Activated T-cell treated with anti-CD3 and anti-CD28 coated beads, Interleukin-2, amount 50 U/mL, for 48 hours (primary cell): ENCODE results near the gene ARIH2.

Source experiments
- DNase-seq, 2 experiments: peaks; one replicate each; pipeline ENCODE4 v3.0.0-alpha.2; 2020

The ARIH2 gene

GRCh38 chr3:49020330-49021212 is 101.9 kb downstream of the ARIH2 start:
- DNase-seq: peak; percentile 54 to 59

DNA sequence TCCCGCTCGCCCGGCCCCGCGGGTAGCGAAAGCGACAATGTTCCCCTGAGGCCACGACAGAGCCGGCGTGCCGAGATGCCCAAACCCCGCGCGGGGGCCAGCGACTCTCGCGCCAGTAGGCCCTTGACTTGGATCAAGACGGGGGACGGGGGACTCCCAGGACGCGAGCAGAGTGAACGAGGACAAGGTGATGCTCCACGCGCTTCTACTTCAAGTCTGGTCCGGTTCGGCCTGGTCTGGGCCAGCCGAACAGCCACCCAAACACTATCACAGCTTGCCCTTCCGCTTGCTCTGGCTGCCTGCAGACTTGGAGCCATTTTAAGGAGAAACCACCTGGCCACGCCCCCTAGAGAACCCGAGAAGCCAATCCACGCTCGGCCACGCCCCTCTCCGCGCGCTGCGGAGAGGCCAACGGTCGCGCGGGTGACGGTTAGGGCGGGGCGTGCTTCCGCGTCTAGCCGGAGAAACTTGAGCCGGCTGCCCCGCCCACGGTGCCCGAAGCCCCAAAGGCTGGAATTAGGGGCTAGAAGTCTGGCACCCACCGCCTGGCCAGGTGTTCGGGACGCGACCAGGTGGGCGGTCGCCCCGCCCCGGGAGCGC is 102.7 kb downstream of the ARIH2 start:
- DNase-seq: peak; percentile 99

DNA sequence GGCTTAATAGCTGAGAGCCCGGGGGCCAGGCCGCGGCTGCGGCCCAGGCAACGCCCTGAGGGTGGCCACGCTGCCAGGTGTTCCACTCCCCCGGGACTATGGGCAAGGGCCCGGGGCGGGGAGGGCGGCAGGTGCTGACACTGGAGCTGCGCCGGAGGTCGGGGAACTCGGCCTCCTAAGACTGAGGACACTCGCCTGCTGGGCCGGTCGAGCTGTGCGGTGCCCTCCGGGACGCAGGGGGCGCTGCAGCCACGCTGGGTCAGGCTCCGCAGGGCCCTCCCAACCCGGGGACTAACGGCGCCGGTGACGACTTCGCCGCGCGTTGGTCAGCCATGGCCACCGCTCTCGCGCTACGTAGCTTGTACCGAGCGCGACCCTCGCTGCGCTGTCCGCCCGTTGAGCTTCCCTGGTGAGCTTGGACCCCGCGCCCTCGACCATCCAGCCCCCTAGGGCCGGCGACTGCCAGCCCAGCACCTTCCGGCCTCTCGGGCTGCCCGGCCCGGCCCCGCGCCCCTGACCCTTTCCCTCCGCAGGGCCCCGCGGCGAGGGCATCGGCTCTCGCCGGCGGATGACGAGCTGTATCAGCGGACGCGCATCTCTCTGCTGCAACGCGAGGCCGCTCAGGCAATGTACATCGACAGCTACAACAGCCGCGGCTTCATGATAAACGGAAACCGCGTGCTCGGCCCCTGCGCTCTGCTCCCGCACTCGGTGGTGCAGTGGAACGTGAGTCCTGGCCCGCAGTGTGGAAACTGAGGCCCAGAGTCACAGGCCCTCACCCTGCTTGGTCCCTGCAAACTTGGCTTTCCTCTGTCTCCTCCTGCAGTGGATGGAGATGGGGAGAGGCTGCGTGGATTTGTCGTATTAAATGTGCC is 103.4 kb downstream of the ARIH2 start, which contains the start of gene NDUFAF3:
Gene NDUFAF3, plus strand, starts transcription at position 309 of the 875 bp plus-strand sequence. Its CDS starts 24 bp downstream, at position 333.
- peak; percentile 96 to 97 for DNase-seq

DNA sequence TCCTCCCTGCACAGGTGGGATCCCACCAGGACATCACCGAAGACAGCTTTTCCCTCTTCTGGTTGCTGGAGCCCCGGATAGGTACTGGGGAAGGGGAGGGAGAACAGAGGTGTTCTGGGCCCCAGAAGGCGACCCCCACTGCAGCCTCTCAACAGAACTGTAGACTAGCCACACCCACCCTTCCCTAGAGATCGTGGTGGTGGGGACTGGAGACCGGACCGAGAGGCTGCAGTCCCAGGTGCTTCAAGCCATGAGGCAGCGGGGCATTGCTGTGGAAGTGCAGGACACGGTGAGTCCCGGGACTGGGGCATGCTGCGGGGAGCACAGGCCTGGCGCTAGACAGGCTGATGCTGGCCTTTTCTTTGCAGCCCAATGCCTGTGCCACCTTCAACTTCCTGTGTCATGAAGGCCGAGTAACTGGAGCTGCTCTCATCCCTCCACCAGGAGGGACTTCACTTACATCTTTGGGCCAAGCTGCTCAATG is 104.1 kb downstream of the ARIH2 start:
- peak; percentile 60 for DNase-seq

GRCh38 chr3:49023775-49024174 is 105.1 kb downstream of the ARIH2 start:
- no peak for DNase-seq

- DNase-seq: no peak
Observed at GRCh38 chr3:49024449-49024848, 105.8 kb downstream of the ARIH2 start.

- DNase-seq: no peak
Observed at GRCh38 chr3:49025005-49025792, 106.6 kb downstream of the ARIH2 start.

DNA sequence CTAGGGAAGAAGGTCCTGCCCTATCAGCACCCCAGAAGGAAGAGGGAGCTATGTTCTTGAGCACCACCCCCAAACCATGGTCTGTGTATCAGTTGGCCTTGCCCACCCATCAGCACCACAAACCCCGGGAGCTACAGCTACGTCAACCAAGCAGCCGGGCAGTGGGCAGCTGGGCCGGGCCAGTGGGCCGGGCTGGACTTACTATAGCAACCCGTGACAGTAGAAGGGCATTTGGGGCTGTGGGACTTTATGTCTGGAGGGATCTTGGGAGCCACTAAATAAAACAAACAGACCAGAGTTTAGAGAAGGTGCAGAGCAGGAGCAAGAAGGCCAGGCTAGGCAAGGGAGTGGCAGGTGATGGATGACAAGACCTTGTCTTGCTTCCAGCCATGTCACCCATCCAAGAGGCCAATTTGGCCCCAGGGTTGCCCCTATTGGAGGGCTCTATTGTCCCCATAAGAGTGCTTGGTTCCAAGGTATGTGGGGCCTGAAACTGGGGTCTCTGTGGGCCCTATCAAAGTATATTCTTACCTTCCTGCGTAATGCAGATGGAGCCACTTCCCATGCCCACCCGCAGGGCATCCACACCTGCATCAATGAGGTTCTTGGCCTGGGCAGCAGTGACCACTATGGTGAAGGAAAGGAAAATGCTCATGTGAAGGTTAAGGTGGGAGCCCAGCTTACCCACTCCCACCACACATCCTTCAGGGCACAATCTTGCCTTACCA is 107.3 kb downstream of the ARIH2 start:
- DNase-seq: no peak

DNA sequence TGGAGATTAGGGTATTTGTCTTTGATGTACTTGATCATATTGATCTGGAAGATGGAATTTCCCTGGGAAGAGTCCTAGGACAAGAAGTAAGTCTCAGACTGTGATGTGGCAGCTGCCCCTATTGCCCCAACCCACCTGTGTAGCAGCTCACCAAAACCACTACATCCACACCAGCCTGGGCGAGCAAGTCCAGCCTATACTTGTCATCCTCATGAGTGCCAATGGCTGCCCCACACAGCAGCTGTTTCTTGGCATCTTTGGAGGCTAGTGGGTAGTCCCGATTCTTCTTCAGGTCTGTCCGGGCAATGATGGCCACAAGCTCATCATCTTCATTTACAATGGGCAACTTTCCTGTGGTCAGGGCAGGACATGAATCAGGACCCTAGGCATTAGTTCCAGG is 107.9 kb downstream of the ARIH2 start:
- no peak for DNase-seq

- DNase-seq: no peak
Observed at GRCh38 chr3:49027634-49028033, 109.0 kb downstream of the ARIH2 start.

GRCh38 chr3:49028298-49028672 is 109.6 kb downstream of the ARIH2 start:
- no peak for DNase-seq

- peak; percentile 96 to 97 for DNase-seq
Observed at GRCh38 chr3:49028673-49029562, 110.3 kb downstream of the ARIH2 start, which contains the start of gene IMPDH2. IMPDH2 (minus strand) TSS chr3:49029398; CDS start chr3:49029350, 48 bp downstream.

GRCh38 chr3:49029563-49029884 is 110.9 kb downstream of the ARIH2 start:
- no peak for DNase-seq

GRCh38 chr3:49030321-49030720 is 111.7 kb downstream of the ARIH2 start:
- DNase-seq: no peak

DNA sequence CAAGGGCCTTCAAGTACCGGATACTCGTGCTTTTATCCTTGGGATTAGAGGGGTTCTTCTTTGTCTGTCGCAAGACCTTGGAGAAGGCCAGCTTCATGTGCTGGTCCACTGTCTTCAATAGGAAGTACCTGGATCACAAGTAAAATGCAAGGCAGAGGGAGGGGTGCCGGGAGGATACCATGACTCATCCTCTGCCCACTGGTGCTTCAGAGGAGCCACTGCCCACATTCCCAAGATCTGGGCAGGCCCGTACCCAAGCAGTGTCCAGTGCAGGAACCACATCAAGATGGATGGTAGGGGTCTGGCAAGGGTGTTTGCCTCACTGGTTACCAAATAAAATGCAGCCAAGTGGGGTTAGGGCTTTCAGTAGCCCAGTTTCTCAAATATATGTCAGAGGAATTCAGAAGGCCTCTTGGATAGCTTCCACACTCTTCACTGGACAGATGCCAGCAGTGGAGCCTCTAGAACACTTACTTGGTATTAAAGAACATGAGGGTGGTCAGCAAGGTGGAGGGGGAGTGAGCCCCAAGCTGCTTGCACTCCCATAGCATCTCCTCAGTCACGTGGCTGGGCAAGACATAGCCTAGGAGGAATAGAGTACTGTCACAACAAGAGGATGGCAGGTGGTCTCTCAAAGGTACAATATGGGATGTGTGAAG is 114.1 kb downstream of the ARIH2 start:
- no peak for DNase-seq

- DNase-seq: no peak
Observed at GRCh38 chr3:49034650-49035049, 116.0 kb downstream of the ARIH2 start.

DNA sequence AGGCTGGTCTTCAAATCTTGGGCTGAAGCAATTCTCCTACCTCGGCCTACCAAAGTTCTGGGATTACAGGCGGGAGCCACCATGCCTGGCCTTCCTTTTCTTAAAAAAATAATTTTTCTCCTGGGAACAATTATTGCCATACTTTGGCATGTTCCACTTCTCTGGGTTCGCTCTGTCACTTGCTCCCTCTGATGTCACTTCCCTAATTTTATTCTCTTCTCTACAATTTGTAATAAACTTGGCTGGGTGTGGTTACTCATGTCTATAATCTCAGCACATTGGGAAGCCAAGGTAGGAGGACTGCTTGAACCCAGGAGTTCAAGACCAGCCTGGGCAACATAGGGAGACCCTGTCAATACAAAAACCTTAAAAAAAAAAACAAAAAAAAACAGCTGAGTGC is 116.6 kb downstream of the ARIH2 start:
- no peak for DNase-seq
